ENCODE results near the gene GDI2. TPM values are rescaled to one million over a fixed set of nuclear protein-coding genes. Genes with fewer than 3 reads are reported as not detected.

Gene GDI2
- total and polyA plus RNA-seq, 4 donors: 64.2 to 300 (median 164) TPM

DNA sequence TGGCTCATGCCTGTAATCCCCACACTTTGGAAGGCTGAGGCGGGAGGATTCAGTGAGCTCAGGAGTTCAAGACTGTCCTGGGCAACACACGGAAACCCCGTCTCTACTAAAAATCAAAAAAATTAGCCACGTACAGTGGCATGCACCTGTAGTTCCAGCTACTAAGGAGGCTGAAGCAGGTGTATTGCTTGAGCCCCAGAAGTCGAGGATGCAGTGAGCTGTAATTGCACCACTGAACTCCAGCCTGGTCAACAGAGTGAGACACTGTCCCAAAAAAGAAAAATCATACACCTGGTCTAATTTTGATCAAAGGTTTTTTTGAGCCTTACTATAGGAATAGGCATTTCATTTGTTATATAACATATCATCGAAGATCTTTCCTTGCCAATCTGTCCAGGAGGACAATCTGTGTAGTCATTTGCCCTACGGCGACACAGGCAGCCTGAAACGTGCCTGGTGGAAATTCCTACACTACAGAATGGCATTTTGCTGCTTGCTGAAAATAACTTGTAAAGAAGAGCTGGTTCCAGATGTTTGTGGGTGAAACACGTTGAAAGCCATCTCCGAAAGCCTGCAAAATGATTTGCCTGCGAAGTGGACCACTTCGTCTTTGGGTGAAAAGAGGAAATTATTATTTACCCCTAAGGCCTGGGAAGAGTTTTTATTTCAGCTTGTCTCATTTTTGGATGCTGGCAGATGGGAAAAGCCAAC lies 31.3 kb upstream of the GDI2 start:
- no peak for TF ChIP-seq CTCF (IDR thresholded peaks at IDR 0.05; ENCODE audit: control extremely low read depth, extremely low read depth)
- Histone ChIP-seq H3K4me3 (no peak overlapping the region), H3K36me3 (ENCODE audit: control insufficient read depth in 4 of 4, insufficient read depth in 4 of 4, low read length in 4 of 4) (no peaks in the 10 kb centered on the region), H3K27me3 (ENCODE audit: control insufficient read depth in 3 of 3, insufficient read depth in 3 of 3, low read length in 2 of 3) (no peaks in the 10 kb centered on the region), H3K27ac (ENCODE audit: low read depth in 1 of 2, low read length in 1 of 2) (no peak overlapping the region), H3K4me1 (ENCODE audit: control insufficient read depth in 5 of 5, insufficient read depth in 5 of 5, low read length in 5 of 5) (peaks cover 0 to 10% (median 0%) of the 10 kb centered on the region in 5 donors), H3K9ac (ENCODE audit: insufficient read depth in 1 of 2, low read length in 2 of 2) (no peak overlapping the region), H3K9me3 (ENCODE audit: control insufficient read depth in 4 of 4, insufficient read depth in 3 of 4, low read length in 3 of 4) (no peaks in the 10 kb centered on the region)
- WGBS, 2 donors: 71 to 89% methylated on average over 13 of the region's 13 CpGs
- ATAC-seq (ENCODE audit: insufficient read depth, low FRiP score): no peak
- no peak for DNase-seq

GRCh38 chr10:5843686-5844344 lies 30.6 kb upstream of the GDI2 start:
- no peaks in the 10 kb centered on the region for H3K36me3 ChIP-seq (ENCODE audit: control insufficient read depth in 4 of 4, insufficient read depth in 4 of 4, low read length in 4 of 4)
- H3K9ac ChIP-seq (ENCODE audit: insufficient read depth in 1 of 2, low read length in 2 of 2): no peak overlapping the region
- TF ChIP-seq CTCF (IDR thresholded peaks at IDR 0.05; ENCODE audit: control extremely low read depth, extremely low read depth): no peak
- peaks cover 0 to 10% (median 0%) of the 10 kb centered on the region in 5 donors for H3K4me1 ChIP-seq (ENCODE audit: control insufficient read depth in 5 of 5, insufficient read depth in 5 of 5, low read length in 5 of 5)
- H3K4me3 ChIP-seq: no peak overlapping the region
- no peaks in the 10 kb centered on the region for H3K27me3 ChIP-seq (ENCODE audit: control insufficient read depth in 3 of 3, insufficient read depth in 3 of 3, low read length in 2 of 3)
- WGBS, 2 donors: 80 to 93% methylated on average over 4 of the region's 4 CpGs
- H3K27ac ChIP-seq (ENCODE audit: low read depth in 1 of 2, low read length in 1 of 2): no peak overlapping the region
- H3K9me3 ChIP-seq (ENCODE audit: control insufficient read depth in 4 of 4, insufficient read depth in 3 of 4, low read length in 3 of 4): no peaks in the 10 kb centered on the region
- no peak for ATAC-seq (ENCODE audit: insufficient read depth, low FRiP score)
- DNase-seq: no peak

DNA sequence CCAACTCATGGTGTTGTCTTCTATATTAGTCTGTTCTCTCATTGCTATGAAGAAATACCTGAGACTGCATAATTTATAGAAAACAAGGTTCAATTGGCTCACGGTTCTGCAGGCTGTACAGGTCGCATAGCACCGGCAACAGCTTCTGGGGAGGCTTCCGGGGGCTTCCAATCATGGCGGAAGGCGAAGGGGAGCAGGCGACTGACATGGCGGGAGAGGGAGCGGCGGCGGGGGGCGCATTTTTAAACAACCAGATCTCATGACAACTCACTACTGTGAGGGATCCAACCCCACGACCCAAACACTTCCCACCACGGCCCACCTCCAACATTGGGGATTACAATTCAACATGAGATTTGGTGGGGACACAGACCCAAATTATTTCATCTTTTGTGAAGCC lies 28.7 kb upstream of the GDI2 start:
- no peaks in the 10 kb centered on the region for H3K27me3 ChIP-seq (ENCODE audit: control insufficient read depth in 3 of 3, insufficient read depth in 3 of 3, low read length in 2 of 3)
- ATAC-seq (ENCODE audit: insufficient read depth, low FRiP score) (no peak), DNase-seq (no peak)
- H3K36me3 ChIP-seq (ENCODE audit: control insufficient read depth in 4 of 4, insufficient read depth in 4 of 4, low read length in 4 of 4): no peaks in the 10 kb centered on the region
- no peaks in the 10 kb centered on the region for H3K9me3 ChIP-seq (ENCODE audit: control insufficient read depth in 4 of 4, insufficient read depth in 3 of 4, low read length in 3 of 4)
- WGBS, 2 donors: 92 to 96% methylated on average over 14 of the region's 14 CpGs
- no peak overlapping the region for H3K27ac ChIP-seq (ENCODE audit: low read depth in 1 of 2, low read length in 1 of 2)
- H3K4me3 ChIP-seq: no peak overlapping the region
- peaks cover 0 to 10% (median 0%) of the 10 kb centered on the region in 5 donors for H3K4me1 ChIP-seq (ENCODE audit: control insufficient read depth in 5 of 5, insufficient read depth in 5 of 5, low read length in 5 of 5)
- H3K9ac ChIP-seq (ENCODE audit: insufficient read depth in 1 of 2, low read length in 2 of 2): no peak overlapping the region
- no peak for TF ChIP-seq CTCF (IDR thresholded peaks at IDR 0.05; ENCODE audit: control extremely low read depth, extremely low read depth)
